Left lung (tissue), 14 donors: Measurements from ENCODE around the gene ZDHHC7. TPM values are rescaled to one million over a fixed set of nuclear protein-coding genes. Genes with fewer than 3 reads are reported as not detected.

Experiments used
- ATAC-seq: fragments of 200-7000 bp; cut with Tn5 transposase; one replicate; pipeline ENCODE4 v1.9.1; 2020; ENCODE audit warnings: moderate library complexity
- DNase-seq, 4 donors: peaks; one replicate each; pipeline ENCODE4 v3.0.0-alpha.2; 2013 to 2020
- H3K27ac ChIP-seq, 2 donors: fragments of 200-600 bp; sonication (generic) in 1 of 2; one replicate each; pipeline versions ENCODE4 v1.5.0 to v1.8.0; 2020 to 2021
- H3K27me3 ChIP-seq, 2 donors: fragments of 200-600 bp; sonication (generic) in 1 of 2; one replicate each; pipeline versions ENCODE4 v1.5.0 to v1.8.0; 2020 to 2021
- H3K36me3 ChIP-seq, 2 donors: fragments of 200-600 bp; sonication (generic) in 1 of 2; one replicate each; pipeline versions ENCODE4 v1.5.0 to v1.8.0; 2020 to 2021
- H3K4me1 ChIP-seq, 2 donors: fragments of 200-600 bp; one replicate each; pipeline ENCODE4 v1.8.0; 2021
- H3K4me3 ChIP-seq, 2 donors: fragments of 200-600 bp; sonication (generic) in 1 of 2; one replicate each; pipeline versions ENCODE4 v1.5.0 to v1.8.0; 2020 to 2021; ENCODE audit warnings: mild to moderate bottlenecking in 1 of 2
- H3K9me3 ChIP-seq, 2 donors: fragments of 200-600 bp; sonication (generic) in 1 of 2; one replicate each; pipeline versions ENCODE4 v1.5.0 to v1.8.0; 2020 to 2021
- CTCF ChIP-seq, 2 donors: fragments of 200-600 bp; sonication (generic) in 1 of 2; IDR thresholded peaks; one replicate each; pipeline versions ENCODE4 v1.5.0 to v1.8.0; 2021; ENCODE audit warnings: antibody characterized with exemption in 2 of 2
- intact Hi-C, 2 donors: fragments of 100-400 bp; cut with DNase I; formaldehyde crosslinking; loops; one replicate each; pipeline versions ENCODE4 v1.11.2 to v1.14.2; 2022
- long read RNA-seq, 12 donors: library from polyadenylated mRNA in 2 of 12; unstranded in 2 of 12; transcript quantifications; one replicate each; pipeline ENCODE4 v2.0.0 and lab custom pipeline, GENCODE V29; 2019 to 2026
- polyA plus RNA-seq, 6 donors: library from polyadenylated mRNA; unstranded; fragments of 120-200 nt; gene quantifications; one replicate each; pipeline ENCODE4 v1.2.1, GENCODE V29; 2013; ENCODE audit not compliant: insufficient read length in 6 of 6
- total RNA-seq, 2 donors: library from RNA; stranded (reverse); fragmentation: NEBNext Ultra II Directional; extraction: Animal tissue kit (Norgen Biotek cat#: 25700); gene quantifications; one replicate each; pipeline ENCODE4 v1.2.1, GENCODE V29; 2021
- donor health status: DM: no; HTN: yes; CAD: no.
- donor health status: DM: no; HTN: no; CAD: no.

The ZDHHC7 gene
- total RNA-seq: 10 to 100 TPM; 69.8 to 82.3 TPM
- polyA plus RNA-seq: 10 to 100 TPM; 52.5 to 69.3 (median 57.0) TPM
- long read RNA-seq, donor 1, transcript ZDHHC7-201 (8 exons, 3,442 nt): major isoform, 9 of 13 reads
- long read RNA-seq, donor 1, partial matches to known transcripts: 0 of 13 reads
- long read RNA-seq, donor 1, other reads (novel, unspliced or antisense): 0 of 13 reads
- long read RNA-seq, donor 2, transcript ZDHHC7-201 (8 exons, 3,442 nt): major isoform, 17 of 18 reads
- long read RNA-seq, donor 2, partial matches to known transcripts: 0 of 18 reads
- long read RNA-seq, donor 2, other reads (novel, unspliced or antisense): 0 of 18 reads
- long read RNA-seq, donor 3, transcript ZDHHC7-201 (8 exons, 3,442 nt): major isoform, 13 of 28 reads
- long read RNA-seq, donor 3, partial matches to known transcripts: 13 of 28 reads
- long read RNA-seq, donor 3, other reads (novel, unspliced or antisense): 0 of 28 reads
- long read RNA-seq, donor 4, transcript ZDHHC7-201 (8 exons, 3,442 nt): major isoform, 5 of 8 reads
- long read RNA-seq, donor 4, partial matches to known transcripts: 2 of 8 reads
- long read RNA-seq, donor 4, other reads (novel, unspliced or antisense): 1 of 8 reads
- long read RNA-seq, donor 5, transcript ZDHHC7-205 (5 exons, 582 nt): minor isoform, 5 of 14 reads
- long read RNA-seq, donor 5, transcript ZDHHC7-201 (8 exons, 3,442 nt): major isoform, 7 of 14 reads
- long read RNA-seq, donor 5, partial matches to known transcripts: 0 of 14 reads
- long read RNA-seq, donor 5, other reads (novel, unspliced or antisense): 0 of 14 reads
- long read RNA-seq, donor 6, transcript ZDHHC7-201 (8 exons, 3,442 nt): major isoform, 11 of 25 reads
- long read RNA-seq, donor 6, partial matches to known transcripts: 11 of 25 reads
- long read RNA-seq, donor 6, other reads (novel, unspliced or antisense): 0 of 25 reads
- long read RNA-seq, donor 7, partial matches to known transcripts: 7 of 11 reads
- long read RNA-seq, donor 7, other reads (novel, unspliced or antisense): 0 of 11 reads
- long read RNA-seq, donor 8, transcript ZDHHC7-201 (8 exons, 3,442 nt): major isoform, 6 of 8 reads
- long read RNA-seq, donor 8, partial matches to known transcripts: 0 of 8 reads
- long read RNA-seq, donor 8, other reads (novel, unspliced or antisense): 0 of 8 reads
- long read RNA-seq, donor 9: 0 reads
- long read RNA-seq, donor 10, partial matches to known transcripts: 0 of 6 reads
- long read RNA-seq, donor 10, other reads (novel, unspliced or antisense): 3 of 6 reads
- long read RNA-seq, donor 11: 0 reads
- long read RNA-seq, donor 12, transcript ZDHHC7-201 (8 exons, 3,442 nt): major isoform, 10 of 21 reads
- long read RNA-seq, donor 12, partial matches to known transcripts: 7 of 21 reads
- long read RNA-seq, donor 12, other reads (novel, unspliced or antisense): 0 of 21 reads

GRCh38 chr16:85010931-85011845, at the start of gene ZDHHC7:
Gene ZDHHC7 (minus strand): TSS chr16:85011535. CDS start chr16:84990618, 20,917 bp downstream.
- H3K4me3 ChIP-seq: peak within 1 kb of the TSS; percentile 77 to 81
- ATAC-seq (peak; percentile 93), DNase-seq (peak; percentile 89 to 95 (median 93))
- intact Hi-C loops: no loop called here
- peaks cover 0 to 3% of the 10 kb centered on the region in 2 donors for H3K36me3 ChIP-seq
- no peaks in the 10 kb centered on the region for H3K27me3 ChIP-seq
- no peak for TF ChIP-seq CTCF (IDR thresholded peaks at IDR 0.05)
- peak within 1 kb of the TSS; percentile 98 to 99 for H3K27ac ChIP-seq
- peaks cover 9 to 68% of the 10 kb centered on the region in 2 donors for H3K4me1 ChIP-seq
- H3K9me3 ChIP-seq: no peaks in the 10 kb centered on the region

GRCh38 chr16:85058909-85059308, 47.6 kb upstream of the ZDHHC7 start:
- no peak for TF ChIP-seq CTCF (IDR thresholded peaks at IDR 0.05)
- peaks cover 17 to 85% of the 10 kb centered on the region in 2 donors for H3K4me1 ChIP-seq

GRCh38 chr16:85057948-85058347, 46.6 kb upstream of the ZDHHC7 start:
- Histone ChIP-seq H3K36me3 (peaks cover 0 to 12% of the 10 kb centered on the region in 2 donors), H3K4me3 (no peak overlapping the region), H3K9me3 (no peaks in the 10 kb centered on the region), H3K4me1 (peaks cover 17 to 75% of the 10 kb centered on the region in 2 donors), H3K27me3 (no peaks in the 10 kb centered on the region), H3K27ac (no peak overlapping the region)
- intact Hi-C loops: no loop called here
- no peak for ATAC-seq
- DNase-seq: no peak
- TF ChIP-seq CTCF (IDR thresholded peaks at IDR 0.05): no peak

More at GRCh38 chr16:85058909-85059308, 47.6 kb upstream of the ZDHHC7 start:
- H3K36me3 ChIP-seq: peaks cover 0 to 12% of the 10 kb centered on the region in 2 donors
- ATAC-seq (no peak), DNase-seq (no peak)
- intact Hi-C loops: no loop called here
- no peak overlapping the region for H3K4me3 ChIP-seq
- H3K27me3 ChIP-seq: no peaks in the 10 kb centered on the region
- H3K27ac ChIP-seq: no peak overlapping the region
- no peaks in the 10 kb centered on the region for H3K9me3 ChIP-seq

- no peaks in the 10 kb centered on the region for H3K9me3 ChIP-seq
- H3K36me3 ChIP-seq: peaks cover 0 to 12% of the 10 kb centered on the region in 2 donors
- H3K4me3 ChIP-seq: no peak overlapping the region
- H3K4me1 ChIP-seq: peaks cover 17 to 69% of the 10 kb centered on the region in 2 donors
- no peak overlapping the region for H3K27ac ChIP-seq
- DNase-seq: peak in 1 of 4 donors; percentile 15
- intact Hi-C loops: no loop called here
- TF ChIP-seq CTCF (IDR thresholded peaks at IDR 0.05): no peak
- H3K27me3 ChIP-seq: no peaks in the 10 kb centered on the region
- ATAC-seq: no peak
Measured at GRCh38 chr16:85057212-85057889, 46.0 kb upstream of the ZDHHC7 start.
